AG10803 (cell line): Measurements from ENCODE around the gene ATL3.

Experiments
- DNase-seq: peaks from one replicate; pipeline ENCODE4 v3.0.0; 2010; ENCODE audit warnings: low read depth
- H3K4me3 ChIP-seq: 2 replicates; pipeline ENCODE4 v1.5.1; 2011; ENCODE audit warnings: mild to moderate bottlenecking, low read length, control low read depth
- TF ChIP-seq, protein P1 (sequence below): conservative IDR thresholded peaks from 2 replicates; pipeline ENCODE4 v1.5.1; 2011; ENCODE audit warnings: mild to moderate bottlenecking, low read length, control low read depth, inconsistent platforms

ATL3 gene, protein sequence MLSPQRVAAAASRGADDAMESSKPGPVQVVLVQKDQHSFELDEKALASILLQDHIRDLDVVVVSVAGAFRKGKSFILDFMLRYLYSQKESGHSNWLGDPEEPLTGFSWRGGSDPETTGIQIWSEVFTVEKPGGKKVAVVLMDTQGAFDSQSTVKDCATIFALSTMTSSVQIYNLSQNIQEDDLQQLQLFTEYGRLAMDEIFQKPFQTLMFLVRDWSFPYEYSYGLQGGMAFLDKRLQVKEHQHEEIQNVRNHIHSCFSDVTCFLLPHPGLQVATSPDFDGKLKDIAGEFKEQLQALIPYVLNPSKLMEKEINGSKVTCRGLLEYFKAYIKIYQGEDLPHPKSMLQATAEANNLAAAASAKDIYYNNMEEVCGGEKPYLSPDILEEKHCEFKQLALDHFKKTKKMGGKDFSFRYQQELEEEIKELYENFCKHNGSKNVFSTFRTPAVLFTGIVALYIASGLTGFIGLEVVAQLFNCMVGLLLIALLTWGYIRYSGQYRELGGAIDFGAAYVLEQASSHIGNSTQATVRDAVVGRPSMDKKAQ

DNA sequence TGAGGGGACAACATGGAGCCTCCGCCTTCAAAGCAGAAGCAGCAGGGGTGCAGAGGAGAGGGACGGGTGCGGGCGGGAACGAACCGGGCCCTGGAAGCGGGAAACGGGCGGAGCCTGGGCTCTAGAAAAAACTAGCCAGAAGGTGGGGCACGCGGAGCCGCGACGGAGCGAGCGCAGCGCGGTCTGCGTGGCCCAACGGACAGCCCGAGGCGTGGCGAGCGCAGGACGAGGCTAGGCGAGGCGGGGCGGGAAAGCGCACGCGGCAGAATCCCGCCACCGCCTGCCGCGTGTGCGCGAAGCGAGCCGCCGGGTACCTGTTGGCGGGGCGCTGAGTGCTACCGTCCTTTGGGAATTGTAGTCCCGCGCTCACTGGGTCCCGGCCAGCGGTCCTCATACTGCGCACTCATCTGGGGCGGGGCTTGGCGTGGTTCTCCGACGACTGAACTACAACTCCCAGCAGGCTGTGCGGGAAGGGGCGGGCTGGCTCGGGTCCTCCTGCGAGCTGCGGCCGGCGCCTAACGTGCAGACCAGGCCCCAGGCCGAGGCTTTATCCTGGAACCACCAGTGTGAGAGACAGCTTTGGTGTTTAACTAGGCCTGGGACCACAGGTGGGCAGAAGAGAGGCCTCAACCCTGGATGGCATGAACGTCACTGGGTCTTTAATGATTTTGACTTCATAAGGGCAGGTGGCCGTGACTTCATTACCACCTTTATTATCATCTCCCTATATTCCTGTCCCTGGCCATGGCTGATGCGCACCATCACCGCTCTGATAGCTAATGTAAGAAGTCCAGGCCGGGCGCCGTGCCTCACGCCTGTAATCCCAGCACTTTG, at the start of gene ATL3:
TSS of gene ATL3 (minus strand) at position 55 of the 834 bp plus-strand sequence. CDS start at position 14, 41 bp downstream.
- H3K4me3 ChIP-seq: peak within 1 kb of the TSS; percentile 81
- TF ChIP-seq, protein P1, sequence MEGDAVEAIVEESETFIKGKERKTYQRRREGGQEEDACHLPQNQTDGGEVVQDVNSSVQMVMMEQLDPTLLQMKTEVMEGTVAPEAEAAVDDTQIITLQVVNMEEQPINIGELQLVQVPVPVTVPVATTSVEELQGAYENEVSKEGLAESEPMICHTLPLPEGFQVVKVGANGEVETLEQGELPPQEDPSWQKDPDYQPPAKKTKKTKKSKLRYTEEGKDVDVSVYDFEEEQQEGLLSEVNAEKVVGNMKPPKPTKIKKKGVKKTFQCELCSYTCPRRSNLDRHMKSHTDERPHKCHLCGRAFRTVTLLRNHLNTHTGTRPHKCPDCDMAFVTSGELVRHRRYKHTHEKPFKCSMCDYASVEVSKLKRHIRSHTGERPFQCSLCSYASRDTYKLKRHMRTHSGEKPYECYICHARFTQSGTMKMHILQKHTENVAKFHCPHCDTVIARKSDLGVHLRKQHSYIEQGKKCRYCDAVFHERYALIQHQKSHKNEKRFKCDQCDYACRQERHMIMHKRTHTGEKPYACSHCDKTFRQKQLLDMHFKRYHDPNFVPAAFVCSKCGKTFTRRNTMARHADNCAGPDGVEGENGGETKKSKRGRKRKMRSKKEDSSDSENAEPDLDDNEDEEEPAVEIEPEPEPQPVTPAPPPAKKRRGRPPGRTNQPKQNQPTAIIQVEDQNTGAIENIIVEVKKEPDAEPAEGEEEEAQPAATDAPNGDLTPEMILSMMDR: no peak; the same call in 1 of the 2 replicates
- peak; percentile 91 for DNase-seq

DNA sequence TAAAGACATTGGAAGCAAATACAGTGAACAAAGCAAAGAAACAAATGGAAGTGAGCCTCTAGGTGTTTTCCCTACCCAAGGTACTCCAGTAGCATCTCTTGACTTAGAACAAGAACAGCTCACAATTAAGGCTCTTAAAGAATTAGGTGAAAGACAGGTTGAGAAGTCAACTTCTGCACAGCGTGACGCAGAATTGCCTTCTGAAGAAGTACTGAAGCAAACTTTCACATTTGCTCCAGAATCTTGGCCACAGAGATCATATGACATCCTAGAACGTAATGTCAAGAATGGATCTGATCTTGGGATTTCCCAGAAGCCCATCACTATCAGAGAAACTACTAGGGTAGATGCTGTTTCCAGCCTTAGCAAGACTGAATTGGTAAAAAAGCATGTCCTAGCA, 49.4 kb upstream of the ATL3 start:
- TF ChIP-seq, protein P1: no peak
- DNase-seq: no peak
- H3K4me3 ChIP-seq: no peak overlapping the region

DNA sequence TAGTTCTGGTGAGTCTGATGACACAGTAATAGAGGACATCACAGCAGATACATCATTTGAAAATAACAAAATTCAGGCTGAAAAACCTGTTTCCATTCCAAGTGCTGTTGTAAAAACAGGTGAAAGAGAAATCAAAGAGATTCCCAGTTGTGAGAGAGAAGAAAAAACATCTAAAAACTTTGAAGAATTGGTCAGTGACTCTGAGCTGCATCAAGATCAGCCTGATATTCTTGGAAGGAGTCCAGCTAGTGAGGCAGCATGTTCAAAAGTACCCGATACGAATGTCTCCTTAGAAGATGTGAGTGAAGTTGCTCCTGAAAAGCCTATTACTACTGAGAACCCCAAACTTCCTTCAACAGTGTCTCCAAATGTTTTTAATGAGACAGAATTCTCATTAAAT, 48.8 kb upstream of the ATL3 start:
- TF ChIP-seq, protein P1: no peak
- H3K4me3 ChIP-seq: no peak overlapping the region
- DNase-seq: no peak

DNA sequence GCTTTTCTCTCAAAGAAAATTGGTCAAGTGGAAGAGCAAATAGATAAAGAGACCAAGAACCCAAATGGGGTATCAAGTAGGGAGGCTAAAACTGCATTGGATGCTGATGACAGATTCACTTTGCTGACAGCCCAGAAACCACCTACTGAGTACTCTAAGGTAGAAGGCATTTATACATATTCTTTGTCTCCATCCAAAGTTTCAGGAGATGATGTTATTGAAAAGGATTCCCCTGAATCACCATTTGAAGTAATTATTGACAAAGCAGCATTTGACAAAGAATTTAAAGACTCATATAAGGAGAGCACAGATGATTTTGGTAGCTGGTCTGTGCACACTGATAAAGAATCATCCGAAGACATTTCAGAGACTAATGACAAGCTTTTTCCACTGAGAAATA, 47.8 kb upstream of the ATL3 start:
- DNase-seq: no peak
- TF ChIP-seq, protein P1: no peak
- no peak overlapping the region for H3K4me3 ChIP-seq

DNA sequence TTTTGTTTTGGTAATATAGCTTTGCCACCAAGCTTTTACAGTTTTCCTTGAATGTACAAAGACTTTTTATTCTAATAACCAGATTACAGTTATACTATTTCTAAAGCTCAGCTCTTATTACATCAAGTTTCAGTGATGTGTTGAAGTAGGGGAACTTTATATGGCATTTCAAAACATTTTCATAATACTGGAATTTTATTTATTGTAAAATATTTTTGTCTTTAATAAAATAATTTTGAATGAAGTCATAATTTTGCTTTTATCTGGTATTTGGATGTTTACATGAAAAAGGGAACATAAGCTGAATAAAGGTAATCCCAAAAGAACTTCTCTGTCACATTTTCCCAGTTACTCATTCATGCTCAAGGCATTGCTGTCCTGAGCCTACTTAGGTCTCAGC, 44.9 kb upstream of the ATL3 start:
- TF ChIP-seq, protein P1: no peak
- no peak overlapping the region for H3K4me3 ChIP-seq
- DNase-seq: no peak

DNA sequence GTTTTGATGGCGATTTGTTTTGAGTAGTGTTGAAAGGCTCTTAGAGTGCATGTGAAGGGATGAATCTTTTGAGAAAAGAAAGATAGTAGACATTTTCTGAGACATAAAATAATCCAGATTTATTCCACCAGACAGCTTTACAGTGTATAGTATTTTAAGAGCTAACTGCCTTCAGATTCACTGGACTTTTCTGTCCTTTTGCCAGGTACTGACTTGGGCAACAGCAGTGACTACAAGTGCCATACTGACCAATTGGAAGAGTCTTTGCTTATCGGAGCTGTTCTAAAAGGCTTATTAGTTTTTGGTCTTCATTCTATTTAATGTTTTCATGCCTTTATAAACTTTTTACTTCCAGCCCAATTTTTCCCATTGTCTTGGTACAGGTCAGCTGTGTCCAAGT, 42.6 kb upstream of the ATL3 start:
- TF ChIP-seq, protein P1: no peak
- DNase-seq: no peak

More for the DNA sequence above, 42.6 kb upstream of the ATL3 start:
- H3K4me3 ChIP-seq: no peak overlapping the region
